GDM1 (cell line): ENCODE results near the gene ERI3.

Experiments
- DNase-seq: peaks from one replicate; lab custom pipeline; 2025; lab: John Stamatoyannopoulos, UW

Gene ERI3

DNA sequence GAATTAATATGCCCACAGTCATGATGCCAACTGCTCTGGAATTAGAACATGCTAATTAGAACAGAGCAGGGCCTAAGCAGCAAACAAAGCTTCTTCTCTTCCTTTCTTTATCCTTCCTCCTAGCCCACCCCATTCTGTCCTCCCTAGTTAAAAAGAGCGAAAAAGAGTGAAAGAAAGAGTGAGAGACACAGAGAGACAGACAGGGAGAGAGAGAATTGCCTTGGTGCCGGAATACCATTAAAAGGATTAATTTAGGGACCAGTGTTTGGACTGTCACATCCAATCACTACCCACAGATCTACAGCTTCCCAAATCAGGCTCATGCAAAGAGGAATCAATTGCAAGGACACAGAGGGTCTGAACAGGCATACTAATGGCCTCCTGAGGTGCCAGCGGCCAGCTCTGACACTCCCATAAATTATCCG, 7.0 kb downstream of the ERI3 start:
- DNase-seq = no peak

- DNase-seq = no peak
Measured at GRCh38 chr1:44347280-44347679, 7.8 kb downstream of the ERI3 start.

GRCh38 chr1:44346878-44347277, 8.2 kb downstream of the ERI3 start:
- no peak for DNase-seq

DNA sequence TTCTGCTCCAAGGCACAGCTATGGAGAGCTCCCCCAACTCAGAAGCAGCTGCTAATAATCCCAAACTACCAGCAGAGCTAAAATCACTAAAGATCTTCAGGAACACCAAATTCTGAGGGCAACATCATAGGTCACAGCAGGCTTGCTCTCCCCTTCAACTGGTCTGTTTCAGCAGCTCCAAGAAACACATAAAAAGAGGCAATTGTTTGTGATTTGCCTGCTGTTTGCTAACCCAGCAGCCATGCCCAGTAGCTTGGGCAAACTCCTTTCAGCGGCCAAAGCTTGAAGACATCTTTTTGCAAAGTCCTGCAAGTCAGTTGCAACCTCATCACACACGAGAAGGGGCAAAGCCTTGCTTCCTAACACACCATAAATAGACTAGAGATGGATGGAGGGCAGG, 8.9 kb downstream of the ERI3 start:
- no peak for DNase-seq

DNA sequence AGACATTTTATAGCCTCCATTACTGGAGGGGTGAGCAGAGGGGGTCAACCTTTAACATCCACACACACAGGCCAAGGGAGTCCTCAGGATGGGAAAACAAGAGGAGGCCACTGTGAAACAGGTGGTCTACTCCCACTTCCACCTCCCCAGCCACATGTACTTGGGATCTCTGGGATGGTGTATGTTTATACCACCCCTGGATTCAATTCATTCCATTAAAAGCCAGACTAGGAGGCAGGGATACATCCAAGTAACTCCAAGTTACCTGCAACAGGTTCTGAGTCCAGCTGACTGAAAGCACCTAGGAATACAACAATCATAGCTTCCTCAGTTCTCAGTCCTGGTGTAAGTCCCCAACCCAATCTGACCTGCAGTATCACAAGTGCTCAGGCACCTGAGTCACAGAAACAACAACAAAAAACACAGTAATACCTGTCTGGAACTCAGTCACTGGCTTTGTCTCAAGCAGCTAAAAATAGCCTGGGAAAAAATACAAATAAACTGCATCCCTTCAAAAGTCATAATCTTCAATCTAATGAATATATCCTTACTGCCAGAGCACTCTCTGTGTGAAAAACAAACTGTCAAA, 9.8 kb downstream of the ERI3 start:
- no peak for DNase-seq

DNA sequence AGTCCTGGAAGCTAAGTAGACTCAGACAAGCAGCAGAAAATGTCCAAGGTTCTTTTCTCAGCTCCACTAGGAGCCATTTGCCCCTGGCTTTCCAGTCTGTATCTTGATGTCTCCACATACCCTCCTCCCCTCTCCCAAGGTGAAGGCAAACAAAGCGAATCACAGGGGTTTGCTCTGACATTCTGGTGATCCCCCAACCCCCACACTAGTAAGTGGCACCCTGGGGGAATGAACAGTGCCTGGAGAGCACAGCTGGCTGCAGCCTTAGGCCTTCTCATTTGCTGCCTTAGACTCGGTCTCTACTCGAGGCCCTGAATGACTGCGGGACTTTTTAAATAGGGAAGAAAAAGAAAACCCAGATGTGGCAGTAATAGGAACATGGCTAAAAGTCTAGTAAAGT, 15.3 kb downstream of the ERI3 start:
- no peak for DNase-seq

DNA sequence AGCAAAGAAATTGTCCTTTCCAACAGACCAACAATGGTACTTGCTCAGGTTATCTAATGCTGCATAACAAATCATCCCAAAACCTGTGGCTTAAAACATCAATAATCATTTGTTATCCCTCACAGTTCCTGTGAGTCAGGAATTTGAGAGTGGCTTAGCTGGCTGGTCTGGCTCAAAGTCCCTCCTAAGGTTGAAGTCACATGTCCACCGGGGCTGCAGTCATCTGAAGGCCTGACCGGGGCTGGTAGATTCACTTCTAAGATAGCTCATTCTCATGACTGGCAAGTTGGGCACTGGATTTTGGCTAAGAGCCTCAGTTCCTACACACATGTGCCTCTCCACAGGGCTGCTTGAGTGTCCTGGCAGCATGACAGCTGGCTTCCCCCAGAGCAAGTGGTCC, 16.9 kb downstream of the ERI3 start:
- DNase-seq = no peak

- DNase-seq = no peak
Measured at GRCh38 chr1:44336668-44337067, 18.4 kb downstream of the ERI3 start.

DNA sequence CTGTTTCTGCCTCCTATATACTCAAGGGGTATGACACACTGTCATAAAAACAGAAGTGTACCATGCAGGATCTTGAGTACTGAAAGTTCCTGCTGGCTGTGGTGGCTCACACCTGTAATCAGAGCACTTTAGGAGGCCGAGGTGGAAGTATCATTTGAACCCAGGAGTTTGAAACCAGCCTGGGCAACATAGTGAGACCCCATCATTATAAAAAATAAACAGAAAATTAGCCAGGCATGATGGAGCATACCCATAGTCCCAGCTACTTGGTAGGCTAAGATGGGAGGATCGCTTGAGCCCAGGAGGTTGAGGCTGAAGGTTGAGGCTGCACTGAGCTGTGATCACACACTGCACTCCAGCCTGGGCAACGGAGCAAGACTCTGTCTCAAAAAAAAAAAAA, 20.1 kb downstream of the ERI3 start:
- no peak for DNase-seq

DNA sequence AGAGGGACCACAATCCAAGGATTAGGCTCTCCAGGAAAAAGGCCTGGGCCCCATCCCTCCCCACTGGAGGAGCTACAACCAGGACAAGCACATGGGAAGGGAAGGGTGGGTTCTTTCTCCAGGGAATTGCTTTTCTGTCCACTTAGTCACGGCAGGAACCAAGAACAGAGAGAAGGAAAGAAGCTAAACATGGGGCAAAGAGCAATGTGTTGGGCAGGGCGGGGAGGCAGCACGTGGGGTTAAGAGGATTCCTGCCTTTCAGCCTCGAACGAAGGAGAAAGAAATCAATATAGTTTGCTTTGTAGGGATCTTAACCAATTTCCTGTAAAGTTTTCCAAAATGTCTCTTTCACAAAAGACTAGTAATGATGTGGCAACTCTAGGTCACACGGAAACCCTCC, 21.7 kb downstream of the ERI3 start:
- DNase-seq = no peak

DNA sequence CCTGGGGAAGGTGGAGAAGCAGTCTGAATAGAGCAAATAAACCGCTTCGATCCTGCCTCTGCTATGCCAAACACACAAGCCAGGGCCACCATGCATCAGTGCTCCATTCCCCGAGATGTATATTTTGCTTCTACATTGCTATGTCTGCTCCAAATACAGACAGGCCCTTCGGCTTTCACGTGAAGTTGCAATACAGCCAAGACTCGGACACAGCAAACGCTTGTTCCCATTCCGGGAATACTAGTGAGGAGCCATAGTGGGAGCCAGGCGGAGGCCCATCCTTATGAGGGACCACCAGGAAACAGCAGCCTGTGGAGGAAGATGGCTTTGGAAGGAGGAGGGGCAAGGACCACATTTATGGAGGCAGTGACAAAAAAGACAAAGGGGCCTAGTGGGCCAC, 22.6 kb downstream of the ERI3 start:
- DNase-seq = no peak

DNA sequence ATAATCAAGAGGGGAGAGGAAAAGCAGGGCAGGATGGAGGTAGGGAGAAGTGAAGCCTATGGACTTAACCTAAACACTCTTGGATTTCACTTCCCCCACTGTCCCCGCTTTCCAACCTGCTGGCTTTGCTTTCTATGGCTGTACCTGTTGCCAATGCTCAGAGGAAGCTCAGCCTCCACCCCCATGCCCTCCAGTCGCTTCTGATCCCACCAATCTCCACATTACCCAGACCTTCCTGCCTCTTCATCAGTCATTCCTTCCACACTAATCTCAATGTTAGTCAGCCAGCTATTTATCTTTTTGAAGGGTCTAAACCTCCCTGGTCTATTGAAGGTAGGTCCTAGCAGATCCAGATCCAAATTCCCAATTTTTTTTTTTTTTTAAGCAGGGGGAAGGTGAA, 24.1 kb downstream of the ERI3 start:
- no peak for DNase-seq

DNA sequence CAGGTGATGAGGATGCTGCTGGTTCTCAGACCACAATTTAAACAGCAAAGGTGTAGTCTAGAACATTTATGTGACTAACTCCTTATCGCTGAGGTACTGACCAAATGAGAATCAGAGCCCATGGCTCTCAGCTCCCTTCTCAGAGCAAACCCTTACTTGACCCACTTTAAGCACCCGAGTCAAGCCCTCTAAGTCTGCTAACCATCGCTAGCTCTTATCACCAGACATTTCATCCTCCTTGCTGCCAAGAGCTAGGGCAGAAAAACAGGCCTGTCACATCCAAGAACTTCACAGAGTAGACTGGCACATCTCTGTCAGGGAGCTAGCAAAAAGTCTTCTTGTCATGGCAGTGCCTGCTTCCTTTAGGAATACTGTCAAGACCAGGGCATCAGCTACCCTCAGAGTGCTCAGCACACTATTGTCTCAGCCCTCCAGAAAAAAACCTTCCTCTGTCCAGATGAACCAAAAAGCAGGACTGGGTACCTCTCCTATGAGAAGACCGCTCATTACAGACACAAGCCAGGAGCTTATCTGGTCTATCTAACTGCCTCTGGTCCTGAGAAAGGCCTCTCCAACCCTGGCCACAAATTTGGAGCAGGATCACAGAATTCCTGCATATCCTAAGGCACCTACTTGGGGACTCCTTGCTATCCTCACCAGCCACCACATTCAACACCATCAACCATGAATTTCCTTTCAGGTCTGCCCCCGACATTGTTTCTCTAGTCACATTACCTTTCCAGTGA, 26.2 kb downstream of the ERI3 start:
- DNase-seq = no peak

DNA sequence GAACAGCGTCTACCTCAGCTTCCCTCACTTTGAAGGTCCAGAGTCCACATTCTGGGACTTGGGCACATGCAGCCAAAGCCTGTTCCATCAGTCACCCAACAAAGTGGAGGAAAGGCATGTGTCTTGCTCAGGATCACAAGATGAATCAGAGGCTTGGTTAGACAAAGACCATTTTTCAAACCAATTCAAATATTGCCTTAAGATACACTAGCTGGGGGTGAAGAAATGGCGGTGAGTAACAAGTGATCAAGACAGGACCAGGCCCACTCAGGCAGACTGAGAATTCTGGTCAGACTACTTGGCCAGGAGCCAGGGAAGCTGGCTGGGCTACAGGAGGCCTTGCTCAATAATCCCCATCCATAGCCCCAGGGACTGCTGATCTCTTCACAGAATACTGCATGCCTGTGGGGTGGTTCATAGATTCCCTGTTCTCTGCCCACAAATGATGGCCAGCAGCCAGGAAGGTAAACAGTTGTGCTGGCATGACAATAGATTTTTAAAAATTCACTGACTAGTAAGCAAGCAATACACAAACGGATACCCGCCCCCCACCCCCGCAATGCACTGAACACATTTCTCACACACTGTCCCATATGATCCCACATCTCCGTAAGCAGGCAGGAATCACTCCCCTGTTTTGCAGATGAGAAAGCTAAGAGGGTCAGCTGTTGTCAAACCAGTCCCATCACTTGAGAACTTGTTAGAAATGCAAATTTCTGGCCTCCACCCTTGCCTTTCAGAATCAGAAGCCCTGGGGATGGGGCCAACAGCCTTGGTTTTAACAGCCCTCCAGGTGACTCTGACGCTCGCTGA, 27.2 kb downstream of the ERI3 start:
- DNase-seq = no peak

DNA sequence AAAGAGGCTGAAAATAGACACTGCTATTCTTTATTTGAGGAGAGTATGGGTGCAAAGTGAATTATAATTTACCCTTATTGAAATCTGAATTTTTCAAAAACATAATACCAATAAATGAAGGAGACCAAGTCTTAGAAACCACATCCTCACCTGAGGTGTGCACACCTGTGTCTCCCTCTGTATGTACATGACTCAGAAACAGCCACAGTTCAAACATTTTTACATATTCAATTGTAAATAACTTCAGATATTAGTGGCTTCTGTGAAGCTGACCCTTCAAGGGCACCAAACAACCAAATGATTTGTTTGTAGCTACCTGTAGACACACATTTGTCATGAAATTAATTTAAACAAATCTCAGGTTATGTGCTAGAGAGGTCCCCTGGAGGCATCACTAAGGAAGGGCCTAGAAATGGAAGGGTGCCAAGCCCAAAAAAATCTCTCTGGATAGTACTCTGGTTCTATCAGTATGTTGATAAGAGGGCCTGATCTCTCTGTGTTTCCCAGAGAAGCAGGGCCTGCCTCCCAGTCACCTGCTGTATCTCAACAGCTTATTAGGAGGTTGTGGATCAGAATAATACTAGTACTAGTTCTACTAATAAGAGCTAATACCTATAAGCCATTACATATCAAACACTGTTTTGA, 28.1 kb downstream of the ERI3 start:
- DNase-seq = no peak

DNA sequence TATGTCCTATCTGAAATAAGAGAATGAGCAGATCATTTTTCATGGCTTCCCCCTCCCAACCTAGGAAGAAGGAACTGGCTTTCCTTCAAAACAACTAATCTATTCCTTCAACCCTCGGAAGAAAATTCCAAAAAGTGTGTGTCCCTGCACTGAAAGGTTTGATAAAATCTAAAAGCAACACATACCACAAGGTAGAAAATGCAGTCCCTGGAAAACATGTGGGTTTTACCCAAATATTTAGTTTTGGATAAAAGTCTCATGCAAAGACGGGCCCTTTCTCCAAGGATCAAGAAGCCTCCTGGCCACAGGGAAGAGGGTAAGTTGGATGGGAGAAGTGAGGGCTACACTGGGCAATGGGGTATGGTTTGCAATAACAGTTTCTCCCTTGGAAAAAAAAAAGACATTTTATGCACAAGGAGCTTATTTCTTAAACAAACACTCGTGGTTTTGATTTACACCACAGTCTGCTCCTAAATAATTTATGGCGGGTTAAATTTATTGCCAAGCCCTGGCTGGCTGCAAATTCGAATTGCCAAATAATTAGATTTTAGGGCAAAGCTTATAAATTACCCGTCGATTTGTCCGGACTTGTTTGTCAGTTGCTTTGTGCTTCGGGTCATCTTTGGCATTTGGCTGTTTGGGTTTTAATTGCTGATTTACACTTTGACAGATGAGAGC, 28.9 kb downstream of the ERI3 start:
- no peak for DNase-seq

GRCh38 chr1:44323947-44324346, 31.1 kb downstream of the ERI3 start:
- DNase-seq = no peak

- DNase-seq = no peak
Measured at GRCh38 chr1:44322367-44322766, 32.7 kb downstream of the ERI3 start.

DNA sequence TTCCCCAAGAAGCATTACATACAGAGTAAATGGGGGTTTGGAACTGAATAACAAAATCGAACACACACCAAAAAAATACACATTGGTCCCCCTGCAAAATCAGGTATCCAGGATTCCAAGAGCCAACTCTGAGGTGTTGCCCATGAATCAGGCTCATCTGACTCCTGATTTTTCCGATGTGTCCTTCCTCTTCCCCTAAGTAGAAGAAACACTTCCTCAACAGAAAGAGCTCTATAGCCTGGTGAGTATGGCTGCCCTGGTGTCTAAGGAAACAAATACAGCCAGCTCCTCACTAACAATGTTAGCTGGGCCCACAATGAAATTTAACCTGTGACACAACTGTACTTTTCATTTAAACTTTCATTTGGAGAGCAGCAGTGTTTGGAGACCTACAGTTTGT, 33.6 kb downstream of the ERI3 start:
- DNase-seq = no peak

GRCh38 chr1:44318097-44319088, 36.7 kb downstream of the ERI3 start:
- DNase-seq = no peak

- no peak for DNase-seq
Measured at GRCh38 chr1:44316231-44316759, 38.8 kb downstream of the ERI3 start.
